HepG2 (cell line): ENCODE data around the gene GLCE. TPM values are rescaled to one million over a fixed set of nuclear protein-coding genes. Genes with fewer than 3 reads are reported as not detected.

Experiments used
- ARID2 ChIP-seq: sonication (generic); formaldehyde crosslinking; IDR thresholded peaks from 2 replicates; pipeline ENCODE4 v1.8.1; 2022; ENCODE audit warnings: mild to moderate bottlenecking, missing genetic modification reagents, borderline replicate concordance
- ELF3 ChIP-seq: IDR thresholded peaks from 2 replicates; pipeline ENCODE4 v1.6.1; 2016; ENCODE audit warnings: missing genetic modification reagents, missing compliant biosample characterization
- FOXP1 ChIP-seq, 2 experiments: fragments of 450-650 bp in 1 of 2; IDR thresholded peaks; 2 replicates each; pipeline ENCODE4 v1.6.1; 2017 to 2018; ENCODE audit warnings: antibody characterized with exemption in 1 of 2
- GATAD1 ChIP-seq: IDR thresholded peaks from 2 replicates; pipeline ENCODE4 v1.6.1; 2016; ENCODE audit warnings: missing genetic modification reagents, missing compliant biosample characterization
- HMG20A ChIP-seq: IDR thresholded peaks from 2 replicates; pipeline ENCODE4 v1.6.1; 2016; ENCODE audit warnings: borderline replicate concordance
- MBD4 ChIP-seq: IDR thresholded peaks from 2 replicates; pipeline ENCODE4 v1.6.1; 2012; ENCODE audit warnings: low read length, inconsistent platforms, borderline replicate concordance
- MED1 ChIP-seq: sonication (generic); formaldehyde crosslinking; IDR thresholded peaks from 2 replicates; pipeline ENCODE4 v1.4.0; 2020; ENCODE audit warnings: missing genetic modification reagents
- NFE2L1 ChIP-seq: sonication (generic); formaldehyde crosslinking; IDR thresholded peaks from 2 replicates; pipeline ENCODE4 v1.4.0; 2020; ENCODE audit warnings: missing genetic modification reagents, mild to moderate bottlenecking, borderline replicate concordance
- NFRKB ChIP-seq: fragments of 450-650 bp; IDR thresholded peaks from 2 replicates; pipeline ENCODE4 v1.6.1; 2017
- SNAPC2 ChIP-seq: sonication (generic); formaldehyde crosslinking; IDR thresholded peaks from 2 replicates; pipeline ENCODE4 v1.8.1; 2022; ENCODE audit warnings: mild to moderate bottlenecking, missing genetic modification reagents
- SP4 ChIP-seq: sonication (generic); formaldehyde crosslinking; IDR thresholded peaks from 2 replicates; pipeline ENCODE4 v1.8.1; 2023; ENCODE audit warnings: mild to moderate bottlenecking, missing genetic modification reagents
- THAP11 ChIP-seq: IDR thresholded peaks from 2 replicates; pipeline ENCODE4 v1.6.1; 2016; ENCODE audit warnings: missing biosample characterization, missing genetic modification reagents
- THRA ChIP-seq: sonication (generic); formaldehyde crosslinking; IDR thresholded peaks from 2 replicates; pipeline ENCODE4 v1.4.0; 2020; ENCODE audit warnings: missing genetic modification reagents, borderline replicate concordance
- TOPORS ChIP-seq: sonication (generic); formaldehyde crosslinking; IDR thresholded peaks from 2 replicates; pipeline ENCODE4 v1.8.0; 2023; ENCODE audit warnings: mild to moderate bottlenecking, missing genetic modification reagents
- ZIK1 ChIP-seq: sonication (generic); formaldehyde crosslinking; IDR thresholded peaks from 2 replicates; pipeline ENCODE4 v1.5.0; 2020; ENCODE audit warnings: mild to moderate bottlenecking, low read depth, missing genetic modification reagents, borderline replicate concordance
- ZNF362 ChIP-seq: sonication (generic); formaldehyde crosslinking; IDR thresholded peaks from 2 replicates; pipeline ENCODE4 v1.4.0; 2020; ENCODE audit warnings: missing genetic modification reagents, mild to moderate bottlenecking, borderline replicate concordance
- ZNF431 ChIP-seq: sonication (generic); formaldehyde crosslinking; IDR thresholded peaks from 2 replicates; pipeline ENCODE4 v1.9.0; 2022; ENCODE audit warnings: missing genetic modification reagents, low read depth, mild to moderate bottlenecking, borderline replicate concordance
- ZNF660 ChIP-seq: sonication (generic); formaldehyde crosslinking; IDR thresholded peaks from 2 replicates; pipeline ENCODE4 v1.5.1; 2020; ENCODE audit warnings: mild to moderate bottlenecking, low read depth, missing genetic modification reagents, borderline replicate concordance
- ZNF687 ChIP-seq: sonication (generic); formaldehyde crosslinking; IDR thresholded peaks from 2 replicates; pipeline ENCODE4 v1.5.1; 2020; ENCODE audit warnings: mild to moderate bottlenecking, missing genetic modification reagents, moderate library complexity
- ZNF709 ChIP-seq: sonication (generic); formaldehyde crosslinking; IDR thresholded peaks from 2 replicates; pipeline ENCODE4 v1.5.0; 2020; ENCODE audit warnings: mild to moderate bottlenecking, missing genetic modification reagents
- ZNF768 ChIP-seq: sonication (generic); formaldehyde crosslinking; IDR thresholded peaks from 2 replicates; pipeline ENCODE4 v1.4.0; 2020; ENCODE audit warnings: missing genetic modification reagents
- polyA plus RNA-seq, 8 experiments: library from polyadenylated mRNA; depleted of rRNA in 3 of 8; stranded (reverse) in 7 of 8; unstranded in 1 of 8; fragments of >200 nt; fragmentation: Illumina TruSeq in 4 of 8; extraction: Trizol in 4 of 8; gene quantifications; 2 replicates each; pipeline versions ENCODE4 v1.2.1 to v1.2.3, GENCODE V29; 2011 to 2016; ENCODE audit warnings: low read depth in 4 of 8, missing spikeins in 1 of 8, mixed read lengths in 1 of 8; ENCODE audit not compliant: insufficient read depth in 1 of 8
- total RNA-seq, 5 experiments: library from RNA; depleted of rRNA; stranded (reverse); fragments of >200 nt; fragmentation: Illumina TruSeq; extraction: Trizol; gene quantifications; 2 replicates each; pipeline ENCODE4 v1.2.3, GENCODE V29; 2016; ENCODE audit warnings: low read depth in 1 of 5
- TF ChIP-seq, protein P1 (sequence below): IDR thresholded peaks from 2 replicates; pipeline ENCODE4 v1.6.1; 2016; ENCODE audit warnings: low read depth, borderline replicate concordance
- TF ChIP-seq, protein P2 (sequence below): IDR thresholded peaks from 2 replicates; pipeline ENCODE4 v1.6.1; 2018; ENCODE audit warnings: missing genetic modification reagents

The GLCE gene
- total and polyA plus RNA-seq, 2 of the 13 experiments (the other 11 are each of a cell fraction or from before 2014, with no cell fraction given): 12.9 to 23.4 TPM

- TF ChIP-seq NFRKB: no peak
- peak; percentile 50; the same call in 1 of the 2 replicates for TF ChIP-seq ELF3
- peak; percentile 65; the same call in 1 of the 2 replicates for TF ChIP-seq ZIK1 (CRISPR knock-in tag)
- TF ChIP-seq, protein P1, sequence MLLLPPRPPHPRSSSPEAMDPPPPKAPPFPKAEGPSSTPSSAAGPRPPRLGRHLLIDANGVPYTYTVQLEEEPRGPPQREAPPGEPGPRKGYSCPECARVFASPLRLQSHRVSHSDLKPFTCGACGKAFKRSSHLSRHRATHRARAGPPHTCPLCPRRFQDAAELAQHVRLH (CRISPR knock-in tag): no peak
- no peak for TF ChIP-seq TOPORS (CRISPR knock-in tag)
- TF ChIP-seq ZNF768: 0 out of 2 replicates have a peak, but pooled peaks have one; percentile 34
- no peak for TF ChIP-seq FOXP1 (IDR thresholded peaks at IDR 0.05)
- TF ChIP-seq FOXP1 (CRISPR knock-in tag; IDR thresholded peaks at IDR 0.05): no peak
- TF ChIP-seq HMG20A (CRISPR knock-in tag): peak; percentile 56; the same call in 1 of the 2 replicates
- no peak for TF ChIP-seq ZNF660
- TF ChIP-seq SNAPC2 (CRISPR knock-in tag): peak; percentile 75; the same call in 1 of the 2 replicates
- TF ChIP-seq MED1 (CRISPR knock-in tag): peak; percentile 48; the same call in 1 of the 2 replicates
- 0 out of 2 replicates have a peak, but pooled peaks have one; percentile 41 for TF ChIP-seq ZNF362 (CRISPR knock-in tag)
- TF ChIP-seq SP4 (CRISPR knock-in tag): no peak
- 0 out of 2 replicates have a peak, but pooled peaks have one; percentile 46 for TF ChIP-seq ZNF709 (CRISPR knock-in tag)
- TF ChIP-seq THAP11 (CRISPR knock-in tag): no peak
- no peak for TF ChIP-seq NFE2L1 (CRISPR knock-in tag)
- TF ChIP-seq, protein P2, sequence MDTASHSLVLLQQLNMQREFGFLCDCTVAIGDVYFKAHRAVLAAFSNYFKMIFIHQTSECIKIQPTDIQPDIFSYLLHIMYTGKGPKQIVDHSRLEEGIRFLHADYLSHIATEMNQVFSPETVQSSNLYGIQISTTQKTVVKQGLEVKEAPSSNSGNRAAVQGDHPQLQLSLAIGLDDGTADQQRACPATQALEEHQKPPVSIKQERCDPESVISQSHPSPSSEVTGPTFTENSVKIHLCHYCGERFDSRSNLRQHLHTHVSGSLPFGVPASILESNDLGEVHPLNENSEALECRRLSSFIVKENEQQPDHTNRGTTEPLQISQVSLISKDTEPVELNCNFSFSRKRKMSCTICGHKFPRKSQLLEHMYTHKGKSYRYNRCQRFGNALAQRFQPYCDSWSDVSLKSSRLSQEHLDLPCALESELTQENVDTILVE (CRISPR knock-in tag): 0 out of 2 replicates have a peak, but pooled peaks have one; percentile 53
- TF ChIP-seq ARID2: 0 out of 2 replicates have a peak, but pooled peaks have one; percentile 23
- TF ChIP-seq ZNF431: no peak
- TF ChIP-seq MBD4: no peak
- TF ChIP-seq THRA (CRISPR knock-in tag): 0 out of 2 replicates have a peak, but pooled peaks have one; percentile 17
- TF ChIP-seq GATAD1: no peak
- peak; percentile 92 for TF ChIP-seq ZNF687
Measured at GRCh38 chr15:69222002-69222474, 61.6 kb downstream of the GLCE start (continued).
